Type B pancreatic cell (in vitro differentiated cells): Measurements from ENCODE around the gene KCNK15. TPM values are rescaled to one million over a fixed set of nuclear protein-coding genes. Genes with fewer than 3 reads are reported as not detected.

Experiments used
- DNase-seq: peaks from one replicate; pipeline ENCODE4 v3.0.0; 2021; ENCODE audit warnings: mixed read lengths; ENCODE audit not compliant: unreplicated experiment; ENCODE audit errors: extremely low spot score
- H3K27ac Mint-ChIP-seq: 2 replicates; pipeline ENCODE4 v1.8.0; 2021; ENCODE audit warnings: mild to moderate bottlenecking, mixed read lengths
- H3K27me3 Mint-ChIP-seq: 2 replicates; pipeline ENCODE4 v1.8.0; 2021; ENCODE audit warnings: mixed read lengths
- H3K36me3 Mint-ChIP-seq: 2 replicates; pipeline ENCODE4 v1.8.0; 2021; ENCODE audit warnings: mixed read lengths
- H3K4me1 Mint-ChIP-seq: one replicate; pipeline ENCODE4 v1.8.0; 2021; ENCODE audit warnings: mixed read lengths; ENCODE audit not compliant: unreplicated experiment
- H3K4me3 Mint-ChIP-seq: 2 replicates; pipeline ENCODE4 v1.8.0; 2021; ENCODE audit warnings: mild to moderate bottlenecking, mixed read lengths
- H3K9me3 Mint-ChIP-seq: 2 replicates; pipeline ENCODE4 v1.8.0; 2021; ENCODE audit warnings: mixed read lengths
- total RNA-seq: library from RNA; stranded (reverse); gene quantifications from 2 replicates; pipeline ENCODE4 v1.2.1, GENCODE V29; 2021; ENCODE audit warnings: low replicate concordance
- TF ChIP-seq, protein P1 (sequence below): fragments of 200-600 bp; sonication (generic); conservative IDR thresholded peaks from 2 replicates; pipeline ENCODE4 v1.5.0; 2021; ENCODE audit warnings: antibody characterized with exemption, mild to moderate bottlenecking

KCNK15 gene
- total RNA-seq, 1 donor from 2014 or later: 0.36 TPM

DNA sequence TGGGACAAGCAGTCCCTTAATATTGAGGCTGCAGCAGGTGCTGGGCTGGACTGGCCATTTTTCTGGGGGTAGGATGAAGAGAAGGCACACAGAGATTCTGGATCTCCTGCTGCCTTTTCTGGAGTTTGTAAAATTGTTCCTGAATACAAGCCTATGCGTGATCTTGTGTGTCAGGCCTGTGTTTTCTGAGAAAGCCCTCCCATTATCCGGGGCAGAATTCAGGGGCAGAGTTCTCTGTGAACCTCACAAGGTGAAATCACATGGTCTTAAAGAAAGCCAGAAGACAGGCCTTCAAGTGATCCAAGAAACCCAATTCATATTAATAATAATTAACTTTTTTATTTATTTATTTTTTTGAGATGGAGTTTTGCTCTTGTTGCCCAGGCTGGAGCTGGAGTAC lies 18.0 kb upstream of the KCNK15 start:
- H3K4me1 Mint-ChIP-seq: peaks cover 5% of the 10 kb centered on the region
- no peak overlapping the region for H3K27ac Mint-ChIP-seq
- TF ChIP-seq, protein P1, sequence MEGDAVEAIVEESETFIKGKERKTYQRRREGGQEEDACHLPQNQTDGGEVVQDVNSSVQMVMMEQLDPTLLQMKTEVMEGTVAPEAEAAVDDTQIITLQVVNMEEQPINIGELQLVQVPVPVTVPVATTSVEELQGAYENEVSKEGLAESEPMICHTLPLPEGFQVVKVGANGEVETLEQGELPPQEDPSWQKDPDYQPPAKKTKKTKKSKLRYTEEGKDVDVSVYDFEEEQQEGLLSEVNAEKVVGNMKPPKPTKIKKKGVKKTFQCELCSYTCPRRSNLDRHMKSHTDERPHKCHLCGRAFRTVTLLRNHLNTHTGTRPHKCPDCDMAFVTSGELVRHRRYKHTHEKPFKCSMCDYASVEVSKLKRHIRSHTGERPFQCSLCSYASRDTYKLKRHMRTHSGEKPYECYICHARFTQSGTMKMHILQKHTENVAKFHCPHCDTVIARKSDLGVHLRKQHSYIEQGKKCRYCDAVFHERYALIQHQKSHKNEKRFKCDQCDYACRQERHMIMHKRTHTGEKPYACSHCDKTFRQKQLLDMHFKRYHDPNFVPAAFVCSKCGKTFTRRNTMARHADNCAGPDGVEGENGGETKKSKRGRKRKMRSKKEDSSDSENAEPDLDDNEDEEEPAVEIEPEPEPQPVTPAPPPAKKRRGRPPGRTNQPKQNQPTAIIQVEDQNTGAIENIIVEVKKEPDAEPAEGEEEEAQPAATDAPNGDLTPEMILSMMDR: no peak
- H3K36me3 Mint-ChIP-seq: no peaks in the 10 kb centered on the region
- no peak for DNase-seq
- no peak overlapping the region for H3K4me3 Mint-ChIP-seq
- H3K27me3 Mint-ChIP-seq: no peaks in the 10 kb centered on the region
- H3K9me3 Mint-ChIP-seq: no peaks in the 10 kb centered on the region

DNA sequence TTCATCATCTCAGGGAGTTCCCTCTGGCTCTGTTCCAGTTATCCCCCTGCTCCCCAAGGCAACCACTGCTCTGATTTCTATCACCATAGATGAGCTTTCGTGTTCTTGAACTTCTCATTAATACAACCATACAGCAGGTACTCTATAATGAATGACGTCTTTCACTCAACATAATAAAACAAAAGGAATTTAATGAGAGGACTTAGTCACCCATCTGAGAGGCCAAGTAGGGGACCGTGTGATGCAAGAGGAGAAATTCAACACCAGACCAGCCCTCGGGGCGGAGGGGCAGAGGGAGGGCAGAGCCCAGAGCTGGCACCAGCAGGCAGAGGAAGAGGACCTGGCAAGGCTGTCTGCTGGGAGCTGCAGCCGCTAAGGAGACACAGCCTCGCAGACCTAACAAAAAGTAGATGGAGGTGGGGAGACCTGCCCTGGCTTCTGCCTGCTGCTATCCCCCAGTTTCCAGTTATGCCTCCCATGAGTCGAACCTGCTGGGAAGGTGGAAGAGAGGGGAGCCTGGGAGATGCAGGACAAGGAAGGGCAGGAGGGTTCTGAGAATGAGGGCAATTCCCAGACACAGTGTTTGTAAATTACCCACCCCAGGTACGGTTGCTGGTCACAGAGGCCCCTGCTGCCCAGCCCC lies 16.7 kb upstream of the KCNK15 start:
- no peaks in the 10 kb centered on the region for H3K9me3 Mint-ChIP-seq
- H3K36me3 Mint-ChIP-seq: no peaks in the 10 kb centered on the region
- TF ChIP-seq, protein P1: no peak
- peaks cover 10% of the 10 kb centered on the region for H3K4me1 Mint-ChIP-seq
- no peak overlapping the region for H3K27ac Mint-ChIP-seq
- no peak overlapping the region for H3K4me3 Mint-ChIP-seq
- DNase-seq: no peak
- peaks cover 5% of the 10 kb centered on the region for H3K27me3 Mint-ChIP-seq

GRCh38 chr20:44730441-44730840 lies 15.2 kb upstream of the KCNK15 start:
- TF ChIP-seq, protein P1: no peak
- H3K36me3 Mint-ChIP-seq: no peaks in the 10 kb centered on the region
- H3K27me3 Mint-ChIP-seq: peaks cover 5% of the 10 kb centered on the region
- no peaks in the 10 kb centered on the region for H3K9me3 Mint-ChIP-seq
- no peak overlapping the region for H3K27ac Mint-ChIP-seq
- no peak for DNase-seq
- H3K4me3 Mint-ChIP-seq: no peak overlapping the region
- peaks cover 10% of the 10 kb centered on the region for H3K4me1 Mint-ChIP-seq

- Mint-ChIP-seq H3K36me3 (peaks cover 4% of the 10 kb centered on the region), H3K27me3 (peaks cover 8% of the 10 kb centered on the region), H3K27ac (no peak overlapping the region), H3K4me3 (no peak overlapping the region), H3K4me1 (peaks cover 15% of the 10 kb centered on the region), H3K9me3 (peaks cover 7% of the 10 kb centered on the region)
- DNase-seq: no peak
- TF ChIP-seq, protein P1: no peak
Measured at GRCh38 chr20:44731657-44732056, 14.0 kb upstream of the KCNK15 start.

DNA sequence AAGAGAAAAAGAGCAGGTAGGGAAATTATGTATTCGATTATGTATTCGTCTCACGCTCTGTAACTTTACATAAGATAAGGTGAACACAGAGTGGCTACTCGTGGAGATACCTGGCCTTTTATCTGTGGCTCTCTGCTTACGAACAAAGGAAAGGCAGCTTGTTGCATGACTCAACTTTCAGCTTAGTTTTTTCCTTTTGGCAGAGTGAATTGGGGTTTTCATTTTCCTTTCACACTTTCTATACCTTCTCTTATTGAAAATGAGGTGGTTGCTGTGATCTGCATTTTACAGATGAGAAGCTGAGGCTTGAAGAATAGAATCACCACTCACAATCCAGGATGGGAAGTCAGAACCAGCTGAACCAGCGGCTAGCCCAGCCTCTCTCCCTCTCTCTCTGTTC lies 13.3 kb upstream of the KCNK15 start:
- DNase-seq: no peak
- peaks cover 8% of the 10 kb centered on the region for H3K27me3 Mint-ChIP-seq
- no peak overlapping the region for H3K27ac Mint-ChIP-seq
- TF ChIP-seq, protein P1: no peak
- peaks cover 9% of the 10 kb centered on the region for H3K9me3 Mint-ChIP-seq
- peaks cover 4% of the 10 kb centered on the region for H3K36me3 Mint-ChIP-seq
- peaks cover 15% of the 10 kb centered on the region for H3K4me1 Mint-ChIP-seq
- no peak overlapping the region for H3K4me3 Mint-ChIP-seq
